Measurements from ENCODE around the gene AQP2. TPM values are rescaled to one million over a fixed set of nuclear protein-coding genes. Genes with fewer than 3 reads are reported as not detected.
A peak's percentile ranks its signal among the peaks of the same experiment; 100 is the strongest.

Gene AQP2
- total and polyA plus RNA-seq, 2 of the 13 experiments (the other 11 are each of a cell fraction or from before 2014, with no cell fraction given): not detected

DNA sequence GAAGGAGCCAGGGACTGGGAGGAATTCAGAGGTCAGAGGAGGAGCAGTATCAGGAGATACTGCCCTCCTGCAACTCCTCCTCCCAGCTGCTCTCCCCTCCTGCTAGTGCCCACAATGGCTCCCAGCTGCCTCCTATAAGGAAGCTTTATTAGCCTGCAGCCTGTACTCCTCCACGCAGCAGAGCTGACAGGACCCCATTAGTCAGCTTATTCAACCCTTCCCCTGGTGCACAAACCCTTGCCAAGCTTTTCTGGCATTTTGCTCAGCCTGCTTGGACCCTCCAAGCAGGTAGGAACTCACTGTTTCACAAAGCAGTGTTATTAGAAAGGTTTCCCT is 6.9 kb upstream of the AQP2 start:
- no peak overlapping the region for H3K4me3 ChIP-seq (replicated peaks in 1 of 3; ENCODE audit: insufficient read depth in 1 of 3, low read depth in 2 of 3, low read length in 3 of 3)
- H3K36me3 ChIP-seq (replicated peaks in 1 of 2; ENCODE audit: control insufficient read depth in 1 of 2, insufficient read depth in 2 of 2, low read length in 2 of 2): no peaks in the 10 kb centered on the region
- no peak overlapping the region for H2AFZ ChIP-seq (ENCODE audit: low read length)
- ChIA-PET POLR2A (no interaction called here), CTCF (ENCODE audit: low intra/inter-chr PET ratio, low total read pairs) (no interaction called here)
- H3K27me3 ChIP-seq (ENCODE audit: control insufficient read depth in 1 of 2, insufficient read depth in 2 of 2, low read length in 2 of 2): peaks cover 4 to 9% of the 10 kb centered on the region in 2 experiments; a peak in 3 of 5 replicates
- H3K79me2 ChIP-seq (ENCODE audit: insufficient read depth, low read length): no peaks in the 10 kb centered on the region
- H3K4me2 ChIP-seq (ENCODE audit: low read depth, low read length): no peak overlapping the region
- ATAC-seq (no peak), FAIRE-seq (no peak), DNase-seq (ENCODE audit: low spot score) (no peak)
- H3K9ac ChIP-seq (ENCODE audit: insufficient read depth, low read depth, low read length): no peak overlapping the region
- 55% methylated on average over 1 of the region's 1 CpG for WGBS (ENCODE audit: low lambda C conversion rate)
- H3K4me1 ChIP-seq (ENCODE audit: insufficient read depth, low read length): peaks cover 29% of the 10 kb centered on the region
- TF ChIP-seq ZNF616 (CRISPR knock-in tag; IDR thresholded peaks at IDR 0.05; ENCODE audit: low read depth) (no peak), RFX3 (CRISPR knock-in tag; IDR thresholded peaks at IDR 0.05) (no peak), THRA (CRISPR knock-in tag; IDR thresholded peaks at IDR 0.05; ENCODE audit: borderline replicate concordance) (no peak)
- H3K27ac ChIP-seq (ENCODE audit: extremely low read length, insufficient read depth, low read length): no peak overlapping the region
- no peaks in the 10 kb centered on the region for H3K9me3 ChIP-seq (ENCODE audit: low read length)
- no TSS peak for BruUV-seq (replicated peaks)
- no peaks in the 10 kb centered on the region for H4K20me1 ChIP-seq (ENCODE audit: insufficient read depth, low read length)
- in situ Hi-C loops (cut with HindIII; ENCODE audit: extremely low pct_ligation_motif_present, low pct_unique_long_range_greater_than_20kb) (loop anchor here (5.0 kb wide), 1 partner anchor 76 kb away; no protein-coding TSS in a partner anchor), intact Hi-C loops (cut with micrococcal nuclease; ENCODE audit: unreplicated experiment) (loop anchor here (10.0 kb wide), 1 partner anchor 79 kb away; no protein-coding TSS in a partner anchor)

GRCh38 chr12:49944046-49944445 is 6.5 kb upstream of the AQP2 start:
- H3K36me3 ChIP-seq (replicated peaks in 1 of 2; ENCODE audit: control insufficient read depth in 1 of 2, insufficient read depth in 2 of 2, low read length in 2 of 2): no peaks in the 10 kb centered on the region
- ATAC-seq: peak; percentile 63
- POLR2A ChIA-PET: no interaction called here
- no peaks in the 10 kb centered on the region for H4K20me1 ChIP-seq (ENCODE audit: insufficient read depth, low read length)
- in situ Hi-C loops (cut with HindIII; ENCODE audit: extremely low pct_ligation_motif_present, low pct_unique_long_range_greater_than_20kb): loop anchor here (5.0 kb wide), 1 partner anchor 77 kb away; no protein-coding TSS in a partner anchor
- no peak for DNase-seq (ENCODE audit: low spot score)
- 0% methylated on average over 2 of the region's 5 CpGs for WGBS (ENCODE audit: low lambda C conversion rate)
- H3K79me2 ChIP-seq (ENCODE audit: insufficient read depth, low read length): no peaks in the 10 kb centered on the region
- H3K9me3 ChIP-seq (ENCODE audit: low read length): no peaks in the 10 kb centered on the region
- FAIRE-seq: no peak
- CTCF ChIA-PET (ENCODE audit: low intra/inter-chr PET ratio, low total read pairs): no interaction called here
- intact Hi-C loops (cut with micrococcal nuclease; ENCODE audit: unreplicated experiment): loop anchor here (10.0 kb wide), 1 partner anchor 79 kb away; no protein-coding TSS in a partner anchor
- no peak overlapping the region for H3K4me3 ChIP-seq (replicated peaks in 1 of 3; ENCODE audit: insufficient read depth in 1 of 3, low read depth in 2 of 3, low read length in 3 of 3)
- peaks cover 29% of the 10 kb centered on the region for H3K4me1 ChIP-seq (ENCODE audit: insufficient read depth, low read length)
- no peak overlapping the region for H3K27ac ChIP-seq (ENCODE audit: extremely low read length, insufficient read depth, low read length)
- H3K4me2 ChIP-seq (ENCODE audit: low read depth, low read length): no peak overlapping the region
- no peak overlapping the region for H2AFZ ChIP-seq (ENCODE audit: low read length)
- H3K27me3 ChIP-seq (ENCODE audit: control insufficient read depth in 1 of 2, insufficient read depth in 2 of 2, low read length in 2 of 2): peaks cover 4 to 9% of the 10 kb centered on the region in 2 experiments; a peak in 3 of 5 replicates
- H3K9ac ChIP-seq (ENCODE audit: insufficient read depth, low read depth, low read length): no peak overlapping the region
- BruUV-seq (replicated peaks): no TSS peak
- TF ChIP-seq AHDC1 (CRISPR knock-in tag; IDR thresholded peaks at IDR 0.05; ENCODE audit: borderline replicate concordance) (no peak), ZNF616 (CRISPR knock-in tag; IDR thresholded peaks at IDR 0.05; ENCODE audit: low read depth) (no peak), NR2C2 (CRISPR knock-in tag; IDR thresholded peaks at IDR 0.05; ENCODE audit: borderline replicate concordance) (no peak), TAF1 (CRISPR knock-in tag; IDR thresholded peaks at IDR 0.05) (no peak), ZNF446 (CRISPR knock-in tag; IDR thresholded peaks at IDR 0.05) (no peak), POLR2A (IDR thresholded peaks at IDR 0.05; ENCODE audit: insufficient read depth in 1 of 2, low read depth in 2 of 2, low read length in 2 of 2) (no peak), RORA (CRISPR knock-in tag; IDR thresholded peaks at IDR 0.05) (no peak), HNF4A (CRISPR knock-in tag; IDR thresholded peaks at IDR 0.05) (peak; percentile 60), SMARCE1 (IDR thresholded peaks at IDR 0.05; ENCODE audit: borderline replicate concordance) (no peak)
- TF ChIP-seq, protein P1, sequence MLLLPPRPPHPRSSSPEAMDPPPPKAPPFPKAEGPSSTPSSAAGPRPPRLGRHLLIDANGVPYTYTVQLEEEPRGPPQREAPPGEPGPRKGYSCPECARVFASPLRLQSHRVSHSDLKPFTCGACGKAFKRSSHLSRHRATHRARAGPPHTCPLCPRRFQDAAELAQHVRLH (CRISPR knock-in tag; IDR thresholded peaks at IDR 0.05; ENCODE audit: borderline replicate concordance, low read depth): no peak

Measured in HepG2 (cell line).